ENCODE data around the gene TMEM192. TPM values are rescaled to one million over a fixed set of nuclear protein-coding genes. Genes with fewer than 3 reads are reported as not detected.

Gene TMEM192
- total RNA-seq, result 10 to 100 TPM; 14.4 to 23.1 (median 18.0) TPM
- 1 to 10 TPM; 4.5 to 9.8 TPM for polyA plus RNA-seq
- long read RNA-seq, donor 1, full-length matches to known transcripts, result 8 of 22 reads
- long read RNA-seq, donor 1, partial matches to known transcripts, result 7 of 22 reads
- long read RNA-seq, donor 1, other reads (novel, unspliced or antisense), result 7 of 22 reads
- long read RNA-seq, donor 2, full-length matches to known transcripts, result 8 of 13 reads
- long read RNA-seq, donor 2, partial matches to known transcripts, result 2 of 13 reads
- long read RNA-seq, donor 2, other reads (novel, unspliced or antisense), result 3 of 13 reads
- long read RNA-seq, donor 3, full-length matches to known transcripts, result 13 of 22 reads
- long read RNA-seq, donor 3, partial matches to known transcripts, result 5 of 22 reads
- long read RNA-seq, donor 3, other reads (novel, unspliced or antisense), result 4 of 22 reads

- H3K4me3 ChIP-seq, result peak within 1 kb of the TSS; percentile 57 to 99 (median 90)
- peak within 1 kb of the TSS; percentile 55 to 93 (median 90) for H3K27ac ChIP-seq
- peaks cover 0 to 8% (median 0%) of the 10 kb centered on the region in 9 donors for H3K36me3 ChIP-seq
- peak in 7 of 9 donors; percentile 10 to 57 (median 53) for TF ChIP-seq CTCF (IDR thresholded peaks at IDR 0.05)
- peaks cover 0 to 15% (median 9%) of the 10 kb centered on the region in 9 donors for H3K4me1 ChIP-seq
- WGBS, 2 donors, result 0% methylated on average over 62 to 66 of the region's 66 CpGs
- peak; percentile 93 for DNase-seq
- H3K27me3 ChIP-seq, result peaks cover 0 to 7% (median 0%) of the 10 kb centered on the region in 7 donors
- peak; percentile 99 to 100 (median 100) for ATAC-seq
- no peaks in the 10 kb centered on the region for H3K9me3 ChIP-seq
- intact Hi-C loops (cut with DNase I), result loop anchor here in 1 of 10 donors (2.0 kb wide), 1 partner anchor 214 kb away; the partner anchor contains the start of gene MSMO1
Observed at GRCh38 chr4:165112368-165113121, at the start of gene TMEM192. Gene TMEM192 (minus strand): TSS chr4:165112860. CDS start chr4:165112773, 87 bp downstream.

DNA sequence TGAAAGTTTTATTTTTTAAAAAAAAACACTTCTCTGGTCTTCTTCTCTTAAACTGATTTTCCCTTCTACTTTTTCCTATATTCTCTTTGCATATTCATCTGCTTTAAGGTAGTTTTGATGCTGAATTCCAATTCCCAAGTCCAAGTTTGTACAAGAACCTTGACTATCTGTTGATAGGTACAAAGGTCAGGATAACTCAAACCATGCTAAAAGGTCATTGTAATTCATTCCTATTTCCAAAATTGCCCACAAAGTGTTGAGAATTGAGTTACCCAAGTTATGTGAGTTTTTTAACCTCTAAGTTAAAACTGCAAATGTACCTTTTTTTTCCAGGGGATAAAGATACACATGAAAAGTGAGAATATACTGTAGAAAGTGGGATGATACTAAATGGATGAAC, 46.1 kb upstream of the TMEM192 start:
- TF ChIP-seq CTCF (IDR thresholded peaks at IDR 0.05), result no peak
- intact Hi-C loops (cut with DNase I), result no loop called here

GRCh38 chr4:165156906-165157305, 44.2 kb upstream of the TMEM192 start:
- intact Hi-C loops (cut with DNase I), result no loop called here
- no peak overlapping the region for H3K4me3 ChIP-seq

More for the DNA sequence above, 46.1 kb upstream of the TMEM192 start:
- H3K9me3 ChIP-seq, result peaks cover 0 to 18% (median 0%) of the 10 kb centered on the region in 11 donors
- H3K4me1 ChIP-seq, result no peaks in the 10 kb centered on the region
- ATAC-seq, result no peak
- no peak overlapping the region for H3K27ac ChIP-seq
- no peak overlapping the region for H3K4me3 ChIP-seq
- H3K36me3 ChIP-seq, result no peaks in the 10 kb centered on the region
- H3K27me3 ChIP-seq, result peaks cover 0 to 4% (median 0%) of the 10 kb centered on the region in 7 donors
- DNase-seq, result no peak

More at GRCh38 chr4:165156906-165157305, 44.2 kb upstream of the TMEM192 start:
- H3K27me3 ChIP-seq, result peaks cover 0 to under 1% (median 0%) of the 10 kb centered on the region in 7 donors
- peaks cover 0 to 18% (median 0%) of the 10 kb centered on the region in 11 donors for H3K9me3 ChIP-seq
- DNase-seq (no peak), ATAC-seq (no peak)
- no peak overlapping the region for H3K27ac ChIP-seq
- no peak for TF ChIP-seq CTCF (IDR thresholded peaks at IDR 0.05)
- WGBS, 2 donors, result 78 to 95% methylated on average over 2 of the region's 2 CpGs
- H3K36me3 ChIP-seq, result no peaks in the 10 kb centered on the region
- H3K4me1 ChIP-seq, result no peaks in the 10 kb centered on the region

All from heart right ventricle (tissue), 16 donors.